Measurements from ENCODE around the gene TOP2A.

TOP2A gene

GRCh38 chr17:40348562-40349476 lies 68.9 kb downstream of the TOP2A start:
- DNase-seq (ENCODE audit: low spot score), result no peak

DNA sequence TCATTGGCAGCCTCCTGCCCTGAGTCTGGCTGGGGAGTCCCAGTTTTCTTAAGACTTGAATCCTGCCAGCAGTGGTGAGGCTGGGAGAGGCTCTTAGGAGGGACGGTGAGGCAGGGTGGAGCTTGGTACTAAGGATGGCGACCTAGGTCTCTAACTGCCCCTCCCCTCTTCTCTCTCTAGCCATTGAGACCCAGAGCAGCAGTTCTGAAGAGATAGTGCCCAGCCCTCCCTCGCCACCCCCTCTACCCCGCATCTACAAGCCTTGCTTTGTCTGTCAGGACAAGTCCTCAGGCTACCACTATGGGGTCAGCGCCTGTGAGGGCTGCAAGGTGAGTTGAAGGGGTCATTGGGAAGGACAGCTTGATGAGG lies 69.6 kb downstream of the TOP2A start:
- no peak for TF ChIP-seq CTCF (IDR thresholded peaks at IDR 0.05; ENCODE audit: extremely low read depth, missing control alignments)
- no peak for DNase-seq (ENCODE audit: low spot score)

More at GRCh38 chr17:40348562-40349476, 68.9 kb downstream of the TOP2A start:
- TF ChIP-seq CTCF (IDR thresholded peaks at IDR 0.05; ENCODE audit: extremely low read depth, missing control alignments), result no peak

- no peak for TF ChIP-seq CTCF (IDR thresholded peaks at IDR 0.05; ENCODE audit: extremely low read depth, missing control alignments)
- no peak for DNase-seq (ENCODE audit: low spot score)
These were observed 70.2 kb downstream of the TOP2A start for GRCh38 chr17:40347319-40348135.

- no peak for DNase-seq (ENCODE audit: low spot score)
- TF ChIP-seq CTCF (IDR thresholded peaks at IDR 0.05; ENCODE audit: extremely low read depth, missing control alignments), result no peak
These were observed 70.9 kb downstream of the TOP2A start for GRCh38 chr17:40346765-40347158.

DNA sequence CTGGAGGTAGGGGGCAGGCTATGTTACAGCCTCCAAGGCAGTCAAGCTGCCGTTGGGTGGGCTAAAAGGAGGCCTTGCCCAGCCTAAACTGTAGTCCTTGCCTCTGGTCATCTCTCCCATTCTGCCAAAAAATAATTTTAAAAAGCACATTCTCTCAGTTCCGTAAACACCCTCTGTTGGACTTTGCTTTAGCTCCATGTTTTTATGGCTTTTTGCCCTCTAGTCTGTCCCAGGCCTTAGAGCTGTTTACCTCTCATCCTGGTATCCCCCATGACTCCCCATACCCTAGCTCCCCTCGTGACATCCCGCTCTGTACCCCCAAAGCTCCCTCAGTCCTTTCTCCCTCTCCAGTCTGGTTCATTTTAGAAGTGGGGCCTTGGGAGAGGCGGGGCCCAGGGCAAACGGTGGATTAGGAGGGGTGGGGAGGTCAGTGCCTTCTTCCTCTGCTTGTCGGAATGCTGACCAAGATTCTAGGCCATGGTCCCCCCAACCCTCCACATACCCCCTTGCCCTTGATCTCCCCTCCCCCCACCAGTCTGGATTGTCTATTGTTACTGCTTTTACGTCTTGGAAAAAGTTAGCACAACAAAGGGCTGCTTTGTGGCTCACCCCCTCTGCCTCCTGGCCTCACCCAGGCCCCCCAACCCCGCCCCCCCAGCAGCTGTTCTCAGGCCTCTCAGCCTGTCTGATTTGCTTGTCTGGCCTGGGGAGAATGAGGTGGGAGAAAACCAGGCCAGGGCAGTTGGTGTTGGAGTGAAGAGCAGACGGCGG lies 71.5 kb downstream of the TOP2A start:
- DNase-seq (ENCODE audit: low spot score), result no peak
- TF ChIP-seq CTCF (IDR thresholded peaks at IDR 0.05; ENCODE audit: extremely low read depth, missing control alignments), result no peak

DNA sequence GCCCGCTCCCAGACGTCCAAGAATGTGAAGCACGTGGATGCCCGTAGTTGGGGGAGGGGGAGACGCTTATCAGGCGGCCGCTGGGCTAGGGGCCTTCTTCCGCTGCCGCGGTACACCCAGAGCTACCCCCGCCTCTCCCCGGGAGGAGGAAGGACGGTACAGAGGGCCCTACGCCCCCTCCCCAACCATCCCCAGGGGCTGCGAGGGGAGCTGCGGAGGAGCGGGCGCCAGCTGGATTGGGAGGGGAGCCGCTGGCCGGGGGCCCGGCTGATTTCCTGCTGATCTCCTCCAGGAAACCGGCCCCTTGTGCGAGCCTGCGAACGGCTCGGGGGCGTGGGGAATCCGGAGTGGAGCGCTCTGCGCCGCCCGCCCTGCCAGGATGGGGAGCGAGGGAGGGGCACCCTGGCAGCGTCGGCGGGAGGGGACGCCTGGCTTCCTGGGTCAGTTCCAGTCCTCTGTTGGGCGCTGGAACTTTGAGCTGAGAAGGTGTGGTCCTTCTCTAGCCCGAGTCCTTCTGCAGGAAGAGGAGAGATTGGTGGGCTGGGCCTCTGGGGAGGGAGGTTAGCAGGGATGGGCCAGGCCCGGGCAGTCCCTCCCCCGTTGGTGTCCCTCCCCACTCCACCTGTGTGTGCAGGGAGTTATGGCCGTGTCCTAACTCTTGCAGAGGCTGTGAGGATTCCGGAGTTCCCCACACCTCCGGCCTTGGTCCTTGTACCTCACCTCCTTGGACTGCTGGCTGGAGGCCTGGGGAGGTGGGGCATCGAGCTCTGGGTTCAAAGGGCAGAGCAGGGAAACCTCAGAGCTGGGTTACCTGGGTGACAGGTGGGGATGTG lies 72.3 kb downstream of the TOP2A start:
- DNase-seq (ENCODE audit: low spot score), result no peak
- TF ChIP-seq CTCF (IDR thresholded peaks at IDR 0.05; ENCODE audit: extremely low read depth, missing control alignments), result no peak
